Muscle of arm (tissue), 14 donors: ENCODE data around the gene BRCC3. TPM values are rescaled to one million over a fixed set of nuclear protein-coding genes. Genes with fewer than 3 reads are reported as not detected.

Source experiments
- DNase-seq: peaks from one replicate; pipeline ENCODE4 v3.0.0-alpha.2; 2013
- long read RNA-seq, 11 donors: transcript quantifications; one replicate each; lab custom pipeline, GENCODE V29; 2026
- polyA plus RNA-seq, 12 donors: library from polyadenylated mRNA; unstranded; fragments of 120-200 nt; gene quantifications; one replicate each; pipeline ENCODE4 v1.2.1, GENCODE V29; 2013; ENCODE audit not compliant: insufficient read length in 12 of 12

The BRCC3 gene
- polyA plus RNA-seq = 10 to 100 TPM in 11 of 12 donors, not detected in 1; 15.4 to 19.8 (median 17.3) TPM
- long read RNA-seq, donor 1, transcript BRCC3-208 (10 exons, 2,694 nt) = major isoform, 15 of 18 reads
- long read RNA-seq, donor 1, partial matches to known transcripts = 0 of 18 reads
- long read RNA-seq, donor 1, other reads (novel, unspliced or antisense) = 0 of 18 reads
- long read RNA-seq, donor 2, transcript BRCC3-208 (10 exons, 2,694 nt) = major isoform, 5 of 7 reads
- long read RNA-seq, donor 2, partial matches to known transcripts = 0 of 7 reads
- long read RNA-seq, donor 2, other reads (novel, unspliced or antisense) = 0 of 7 reads
- long read RNA-seq, donor 3 = 0 reads
- long read RNA-seq, donor 4, partial matches to known transcripts = 0 of 2 reads
- long read RNA-seq, donor 4, other reads (novel, unspliced or antisense) = 0 of 2 reads
- long read RNA-seq, donor 5, transcript BRCC3-208 (10 exons, 2,694 nt) = major isoform, 8 of 8 reads
- long read RNA-seq, donor 5, partial matches to known transcripts = 0 of 8 reads
- long read RNA-seq, donor 5, other reads (novel, unspliced or antisense) = 0 of 8 reads
- long read RNA-seq, donor 6, partial matches to known transcripts = 0 of 3 reads
- long read RNA-seq, donor 6, other reads (novel, unspliced or antisense) = 0 of 3 reads
- long read RNA-seq, donor 7, partial matches to known transcripts = 0 of 2 reads
- long read RNA-seq, donor 7, other reads (novel, unspliced or antisense) = 0 of 2 reads
- long read RNA-seq, donor 8, transcript BRCC3-208 (10 exons, 2,694 nt) = major isoform, 6 of 7 reads
- long read RNA-seq, donor 8, partial matches to known transcripts = 0 of 7 reads
- long read RNA-seq, donor 8, other reads (novel, unspliced or antisense) = 0 of 7 reads
- long read RNA-seq, donor 9, partial matches to known transcripts = 0 of 2 reads
- long read RNA-seq, donor 9, other reads (novel, unspliced or antisense) = 0 of 2 reads
- long read RNA-seq, donor 10, transcript BRCC3-208 (10 exons, 2,694 nt) = major isoform, 5 of 5 reads
- long read RNA-seq, donor 10, partial matches to known transcripts = 0 of 5 reads
- long read RNA-seq, donor 10, other reads (novel, unspliced or antisense) = 0 of 5 reads
- long read RNA-seq, donor 11, transcript BRCC3-208 (10 exons, 2,694 nt) = major isoform, 5 of 5 reads
- long read RNA-seq, donor 11, partial matches to known transcripts = 0 of 5 reads
- long read RNA-seq, donor 11, other reads (novel, unspliced or antisense) = 0 of 5 reads

DNA sequence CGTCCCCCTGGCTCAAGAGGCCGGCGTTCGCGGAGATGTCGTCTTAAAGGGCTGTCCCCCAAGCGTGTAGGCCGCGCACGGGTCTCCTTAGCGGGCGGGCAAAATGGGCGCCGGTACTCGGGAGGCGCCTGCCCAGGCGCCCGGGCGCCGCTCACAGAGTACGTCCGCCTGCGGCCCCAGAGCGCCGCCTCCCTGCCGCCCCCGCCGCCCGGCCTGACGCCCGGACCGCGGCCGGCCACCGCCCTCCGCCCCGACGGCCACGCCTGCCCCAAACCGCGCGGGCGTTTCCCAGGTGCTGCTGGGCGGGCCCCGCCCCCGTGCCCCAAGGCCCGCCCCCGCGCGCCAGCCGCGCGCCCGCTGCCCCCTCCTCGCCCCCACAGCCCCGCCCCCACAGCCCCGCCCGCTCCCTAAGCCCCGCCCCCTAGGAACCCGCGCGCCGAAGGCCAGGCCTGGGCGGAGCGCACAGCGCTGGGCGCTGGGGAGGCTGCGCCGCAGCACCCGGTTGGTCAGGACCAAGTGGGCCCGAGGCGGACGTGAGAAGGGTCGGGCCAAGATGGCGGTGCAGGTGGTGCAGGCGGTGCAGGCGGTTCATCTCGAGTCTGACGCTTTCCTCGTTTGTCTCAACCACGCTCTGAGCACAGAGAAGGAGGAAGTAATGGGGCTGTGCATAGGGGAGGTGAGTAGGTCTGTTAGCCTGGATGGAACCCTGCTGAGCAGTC lies at the start of gene BRCC3, which contains the start of the genes CMC4 and MTCP1:
Gene BRCC3 (plus strand): TSS at position 534 of the 719 bp plus-strand sequence. CDS start 20 bp downstream, at position 554.
Gene CMC4 (minus strand): TSS at position 162 of the 719 bp plus-strand sequence. CDS start 7,113 bp downstream, outside the sequence.
Gene MTCP1 (minus strand): TSS at position 162 of the 719 bp plus-strand sequence. CDS start 5,126 bp downstream, outside the sequence.
- peak; percentile 69 for DNase-seq

DNA sequence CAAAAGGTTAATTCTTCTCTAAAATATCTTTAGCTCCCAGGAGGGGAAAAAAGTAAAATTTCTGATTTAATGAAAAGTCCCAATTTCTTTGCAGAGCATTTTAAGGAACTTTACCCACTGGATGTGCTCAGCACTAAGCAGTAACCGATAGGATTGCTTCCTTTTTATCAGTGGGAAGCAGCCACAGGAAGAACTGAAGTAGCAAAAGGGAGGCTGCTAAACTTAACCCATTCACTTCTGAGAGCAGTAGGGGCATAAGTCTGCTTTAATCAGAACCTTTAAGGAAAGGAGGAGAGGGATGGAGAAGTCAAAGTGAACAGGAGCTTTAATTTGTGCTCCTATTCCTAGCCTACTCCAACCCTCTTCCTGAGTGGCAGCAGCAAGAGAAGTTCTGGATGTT lies 48.7 kb upstream of the BRCC3 start, which contains the start of gene F8:
Gene F8 (minus strand): TSS at position 139 of the 400 bp plus-strand sequence. CDS start 171 bp downstream, outside the sequence.
- DNase-seq = no peak

DNA sequence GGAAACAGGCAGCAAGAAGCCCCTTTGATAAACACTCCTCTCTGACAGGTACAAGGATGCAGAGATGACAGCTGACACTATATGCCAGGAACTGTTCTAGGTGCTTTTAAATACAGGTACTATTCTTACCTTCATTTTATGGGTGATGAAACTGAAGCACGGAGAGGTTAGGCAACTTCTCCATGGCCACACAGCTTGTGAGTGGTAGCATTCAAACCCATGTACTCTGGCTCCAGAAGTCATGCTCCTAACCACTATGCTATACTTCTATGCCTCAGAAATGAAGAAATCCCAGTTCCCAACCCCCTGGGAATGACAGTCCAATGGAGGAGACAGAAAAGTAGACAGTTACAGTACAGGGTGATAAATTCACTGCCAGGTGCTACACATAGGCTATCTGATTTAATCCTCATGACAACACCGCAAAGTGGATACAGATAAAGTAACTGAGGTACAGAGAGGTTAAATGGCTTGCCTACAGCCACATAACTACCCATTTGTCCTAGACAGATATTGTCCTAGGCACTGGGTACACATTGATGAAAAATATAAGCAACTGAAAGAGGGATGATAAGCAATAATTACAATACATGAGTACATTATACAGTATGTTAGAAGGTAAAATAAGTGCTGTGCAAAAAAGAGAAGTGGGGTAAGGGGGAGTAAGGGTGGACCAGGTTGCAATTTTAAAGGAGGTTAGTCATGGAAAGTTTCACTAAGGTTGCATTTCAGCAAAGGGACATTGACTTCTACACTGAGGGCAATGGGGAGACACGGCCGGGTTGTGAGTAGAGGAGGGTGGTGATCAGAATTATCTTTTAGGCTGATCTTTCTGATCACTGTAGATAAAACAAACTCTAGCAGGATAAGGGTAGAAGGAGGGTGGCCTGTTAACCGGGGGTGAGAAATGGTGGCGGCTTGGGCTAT lies 47.1 kb upstream of the BRCC3 start:
- no peak for DNase-seq

DNA sequence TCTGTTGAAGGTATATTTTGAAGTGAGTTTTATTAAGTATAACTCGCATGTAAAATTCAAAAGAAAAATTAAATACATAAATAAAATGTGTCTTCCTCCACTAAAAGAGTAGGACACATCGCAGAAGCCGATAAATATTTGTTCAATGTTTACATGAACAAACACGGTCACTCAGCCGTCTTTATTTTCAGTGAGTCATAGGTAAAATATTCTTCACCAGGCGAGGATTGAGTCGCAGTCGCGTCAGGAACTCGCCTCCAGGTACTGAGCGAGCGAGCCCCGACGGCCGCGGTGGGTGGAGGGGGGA lies 44.9 kb upstream of the BRCC3 start:
- DNase-seq = no peak

DNA sequence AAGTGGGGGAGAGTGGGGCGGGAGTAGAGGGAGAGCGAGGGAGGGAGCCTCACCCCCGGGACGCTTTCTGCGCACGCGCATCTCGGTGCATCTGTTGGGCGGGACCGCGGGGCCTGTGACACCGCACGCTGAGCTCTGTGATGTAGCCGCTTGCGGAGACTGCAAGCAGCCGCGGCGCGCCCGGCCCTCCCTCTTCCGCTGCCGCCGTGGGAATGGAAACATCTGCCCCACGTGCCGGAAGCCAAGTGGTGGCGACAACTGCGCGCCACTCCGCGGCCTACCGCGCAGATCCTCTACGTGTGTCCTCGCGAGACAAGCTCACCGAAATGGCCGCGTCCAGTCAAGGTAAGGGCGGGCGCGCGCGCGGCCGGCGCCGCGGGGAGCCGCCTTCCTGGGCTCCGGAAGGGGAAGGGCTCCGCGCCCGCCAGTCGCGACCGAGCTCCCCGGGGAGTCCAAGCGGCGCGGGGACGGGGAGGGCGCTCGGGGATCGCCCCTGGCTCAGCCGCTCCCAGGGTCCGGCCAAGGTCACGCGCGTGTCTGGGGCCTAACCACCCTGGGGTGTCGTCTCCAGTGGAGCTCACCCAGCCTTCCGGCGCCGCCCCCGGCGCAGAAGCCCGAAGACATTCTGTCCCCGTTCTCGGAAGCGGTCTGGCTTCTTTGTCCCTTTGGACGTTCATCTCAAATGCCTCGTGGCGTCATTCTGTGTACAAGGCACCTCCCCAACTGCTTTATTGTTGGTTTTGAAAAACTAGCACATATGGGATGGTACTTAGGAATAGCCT lies 44.4 kb upstream of the BRCC3 start, which contains the start of gene FUNDC2:
Gene FUNDC2 (plus strand): TSS at position 118 of the 782 bp plus-strand sequence. CDS start 95 bp downstream, at position 213.
- DNase-seq = peak; percentile 92

DNA sequence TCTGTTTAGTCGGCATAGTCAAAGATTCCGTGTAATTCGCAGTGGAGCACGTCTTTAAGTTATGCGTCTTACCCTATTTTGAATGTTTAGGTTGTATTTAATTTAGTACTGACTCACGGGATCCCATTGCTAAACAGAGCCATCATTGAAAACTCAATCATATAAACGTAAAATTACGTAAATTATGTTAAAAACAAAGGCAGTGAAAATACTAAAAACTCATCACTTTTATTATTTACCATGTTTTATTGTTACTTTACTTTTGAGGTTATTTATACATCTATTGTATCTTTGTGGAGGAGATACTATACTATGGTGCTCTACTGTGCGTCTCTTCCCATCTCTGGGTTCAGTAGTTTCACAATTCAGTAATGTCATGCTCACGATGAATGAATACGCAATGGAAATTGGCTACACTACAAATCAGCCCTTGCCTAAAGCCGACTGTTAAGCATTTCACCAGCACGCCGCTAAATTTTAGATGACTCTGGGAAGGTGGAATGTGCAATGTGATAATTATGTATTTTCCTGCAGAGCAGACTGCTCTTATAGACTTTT lies 43.7 kb upstream of the BRCC3 start:
- DNase-seq = peak; percentile 68

DNA sequence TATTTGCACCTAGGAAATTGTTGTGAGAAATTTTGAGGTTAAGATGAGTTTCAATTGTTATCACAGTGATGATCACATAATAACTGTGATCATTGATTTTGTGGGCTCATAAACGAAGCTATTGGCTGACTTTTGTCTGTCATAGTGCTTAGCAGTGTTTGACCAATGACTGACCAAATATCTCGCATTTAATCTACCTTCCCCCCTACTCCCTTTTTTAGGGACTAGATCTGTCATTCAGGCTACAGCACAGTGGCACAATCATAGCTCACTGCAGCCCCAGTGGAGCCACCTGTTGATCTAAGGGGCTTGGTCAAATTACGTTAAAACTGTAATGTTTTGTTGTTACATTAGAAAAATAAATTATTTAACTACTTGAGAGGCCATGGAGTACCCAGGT lies 43.2 kb upstream of the BRCC3 start:
- no peak for DNase-seq

DNA sequence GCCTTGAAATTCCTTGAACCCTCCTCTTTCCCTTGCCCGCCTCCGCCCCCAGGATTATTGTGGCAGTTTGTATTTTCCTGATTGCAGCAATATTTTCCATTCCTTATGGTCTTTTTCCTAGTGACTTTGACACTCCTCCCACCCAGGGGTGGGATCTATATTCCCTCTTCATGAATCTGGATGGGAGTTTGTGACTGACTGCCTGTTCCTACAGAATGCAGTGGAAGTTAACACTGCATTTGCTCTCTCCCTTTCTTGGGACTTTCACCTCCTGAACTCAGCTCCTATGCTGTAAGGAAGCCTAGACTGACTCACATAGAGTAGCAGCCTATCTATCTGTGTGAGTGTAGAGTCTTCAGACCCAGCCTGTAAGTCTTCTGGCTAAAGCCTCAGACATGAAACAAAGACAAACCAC lies 42.4 kb upstream of the BRCC3 start:
- DNase-seq = peak; percentile 15

DNA sequence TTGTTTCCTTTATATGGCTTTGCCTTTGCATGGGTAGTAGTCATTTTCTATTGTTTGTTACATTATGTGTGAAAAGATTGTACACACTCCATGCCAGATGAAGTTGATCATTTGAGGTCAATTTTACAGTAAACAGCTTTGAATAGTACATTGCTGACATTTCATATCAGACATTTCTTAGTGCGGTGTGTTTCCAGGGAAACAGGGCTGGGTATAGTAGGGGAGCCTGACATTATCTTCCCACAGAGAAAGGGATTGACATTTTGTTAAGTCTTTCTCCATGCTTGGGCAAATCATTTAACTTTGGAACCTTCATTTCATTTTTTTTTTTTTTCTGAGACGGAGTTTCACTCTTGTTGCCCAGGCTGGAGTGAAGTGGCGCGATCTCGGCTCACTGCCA lies 39.7 kb upstream of the BRCC3 start:
- DNase-seq = no peak

DNA sequence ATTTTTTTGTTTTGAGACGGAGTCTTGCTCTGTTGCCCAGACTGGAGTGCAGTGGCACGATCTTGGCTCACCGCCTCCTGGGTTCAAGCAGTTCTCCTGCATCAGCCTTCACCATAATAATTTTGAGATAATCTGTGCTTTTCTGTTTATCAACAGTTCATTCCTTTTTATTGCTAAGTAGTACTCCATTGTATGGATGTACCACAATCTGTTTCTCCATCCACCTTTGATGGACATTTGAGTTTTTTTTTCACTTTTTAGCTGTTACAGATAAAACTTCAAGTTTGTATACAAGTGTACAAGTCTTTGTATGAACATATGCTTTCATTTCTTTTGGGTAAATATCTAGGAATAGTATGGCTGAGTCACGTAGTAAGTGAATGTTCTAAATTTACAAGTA lies 35.6 kb upstream of the BRCC3 start:
- DNase-seq = no peak

DNA sequence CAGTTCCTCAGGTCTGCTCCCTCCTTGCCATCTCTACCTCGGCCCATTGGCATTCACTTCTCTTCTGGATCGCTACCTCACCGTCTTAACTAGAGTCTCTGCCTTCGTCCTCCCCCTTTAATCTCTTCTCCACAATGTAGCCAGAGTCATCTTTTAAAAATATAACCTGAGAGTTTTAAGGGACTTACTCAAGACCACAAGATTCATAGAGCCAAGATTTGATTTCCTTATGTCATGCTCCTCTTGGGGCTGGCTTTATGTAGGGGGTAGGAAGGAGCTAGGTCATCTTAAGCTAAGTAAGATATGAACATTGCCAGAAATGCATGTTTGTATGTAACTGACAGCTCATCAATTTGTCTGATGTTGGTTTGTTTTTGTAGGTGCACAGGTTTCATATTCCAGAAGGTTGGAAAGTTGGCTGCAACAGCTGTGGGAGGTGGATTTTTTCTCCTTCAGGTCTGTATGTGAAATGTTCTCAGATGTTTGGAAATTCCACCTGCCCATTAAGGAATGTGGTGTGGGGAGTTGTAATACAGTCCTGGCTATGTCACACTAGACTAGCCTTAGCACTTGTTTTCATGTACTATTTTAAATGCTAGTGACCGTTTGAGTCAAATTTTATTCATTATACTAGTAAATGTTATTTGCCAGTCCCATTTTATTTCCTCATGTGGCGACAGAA lies 25.0 kb upstream of the BRCC3 start:
- DNase-seq = no peak

DNA sequence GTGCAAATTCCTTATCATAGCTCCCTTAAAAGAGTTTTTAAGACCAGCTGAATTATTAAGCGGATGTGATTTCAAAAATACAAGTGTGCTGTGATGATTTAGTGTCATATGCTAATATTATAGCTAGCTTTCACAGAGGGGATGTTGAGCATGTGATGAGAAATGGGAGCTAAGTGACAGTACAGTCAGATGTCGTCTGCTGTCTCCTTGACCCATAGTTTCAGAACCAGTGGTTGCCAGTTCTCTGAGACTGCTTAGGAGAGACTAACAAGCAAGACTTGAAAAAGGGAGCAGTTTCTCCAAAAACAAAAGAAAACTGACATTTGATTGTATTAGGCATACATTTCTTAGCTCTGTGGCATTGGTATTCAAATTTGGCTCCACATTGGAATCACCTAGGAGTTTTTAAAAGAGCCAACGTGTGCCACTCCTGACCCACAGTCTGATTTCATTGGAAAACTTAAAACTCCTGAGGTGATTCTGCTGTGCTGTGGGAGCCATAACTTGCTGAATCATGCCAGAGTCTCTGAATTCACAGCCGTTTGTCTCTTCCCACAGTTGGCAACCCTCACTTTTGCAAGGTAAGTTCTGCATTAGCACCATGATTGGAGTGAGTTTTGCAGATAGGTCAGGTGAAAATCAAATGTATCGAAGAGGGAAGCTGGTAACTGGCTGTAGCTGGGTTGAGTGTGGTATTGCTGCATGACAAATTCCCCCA lies 24.3 kb upstream of the BRCC3 start:
- no peak for DNase-seq

DNA sequence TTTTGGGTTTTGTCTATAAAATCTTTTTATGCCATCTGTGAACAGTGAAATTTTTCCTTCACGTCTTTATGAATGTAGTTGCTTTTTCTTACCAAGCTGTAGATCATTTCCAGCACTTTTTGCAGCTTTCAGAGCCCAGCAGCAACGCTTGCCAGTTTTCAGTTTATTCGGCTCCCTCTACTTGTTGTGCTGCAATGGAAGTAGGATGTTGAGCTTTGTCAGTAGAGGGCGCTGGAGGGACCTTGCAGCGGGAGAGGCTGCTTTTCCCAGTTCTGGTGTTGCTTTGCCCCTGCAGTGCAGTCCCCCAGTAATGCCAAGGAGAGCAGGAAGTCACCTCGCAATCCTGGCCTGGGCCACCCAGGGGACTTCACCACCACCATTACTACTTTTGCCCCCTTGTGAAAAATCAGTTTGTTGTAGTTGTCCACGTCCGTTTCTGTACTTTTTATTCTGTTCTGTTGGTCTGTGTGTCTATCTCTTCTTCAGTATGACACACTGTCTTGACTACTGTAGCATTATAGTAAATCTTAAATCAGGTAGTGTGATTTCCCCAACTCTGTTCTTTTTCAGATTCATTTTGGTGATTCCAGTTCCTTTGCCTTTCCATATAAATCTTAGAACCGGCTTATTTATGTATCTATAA lies 22.2 kb upstream of the BRCC3 start:
- DNase-seq = peak; percentile 15

DNA sequence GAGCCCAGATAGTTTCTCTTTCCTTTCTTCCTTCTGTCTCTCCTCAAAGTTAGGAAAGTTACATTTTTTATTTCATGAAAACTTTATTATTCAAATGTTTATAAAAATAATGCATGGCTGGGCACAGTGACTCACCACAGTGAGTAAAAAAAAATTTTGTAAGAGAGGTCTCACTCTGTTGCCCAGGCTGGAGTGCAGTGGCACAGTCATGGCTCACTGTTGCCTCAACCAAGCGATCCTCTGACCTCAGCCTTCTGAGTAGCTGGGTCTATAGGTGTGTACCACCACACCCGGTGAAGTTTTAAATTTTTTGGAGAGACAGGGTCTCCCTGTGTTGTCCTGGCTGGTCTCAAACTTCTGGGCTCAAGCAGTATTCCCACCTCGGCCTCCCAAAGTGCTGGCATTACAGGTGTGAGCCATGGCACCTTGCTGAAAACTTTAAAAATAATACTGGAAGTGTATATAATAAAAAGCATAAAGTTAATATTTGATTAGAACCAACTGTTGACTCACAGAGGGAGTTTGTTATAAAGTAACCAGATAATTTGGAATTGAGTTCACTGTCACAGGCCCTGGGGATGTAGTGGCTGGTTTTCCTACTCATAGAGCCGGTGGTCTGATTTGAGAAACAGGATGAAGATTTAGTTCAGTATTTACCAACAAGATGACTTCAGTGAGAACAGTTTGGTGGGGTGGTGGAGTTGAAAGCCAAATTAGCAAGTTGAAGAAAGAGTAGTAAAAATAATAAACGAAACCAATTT lies 18.4 kb upstream of the BRCC3 start:
- no peak for DNase-seq

DNA sequence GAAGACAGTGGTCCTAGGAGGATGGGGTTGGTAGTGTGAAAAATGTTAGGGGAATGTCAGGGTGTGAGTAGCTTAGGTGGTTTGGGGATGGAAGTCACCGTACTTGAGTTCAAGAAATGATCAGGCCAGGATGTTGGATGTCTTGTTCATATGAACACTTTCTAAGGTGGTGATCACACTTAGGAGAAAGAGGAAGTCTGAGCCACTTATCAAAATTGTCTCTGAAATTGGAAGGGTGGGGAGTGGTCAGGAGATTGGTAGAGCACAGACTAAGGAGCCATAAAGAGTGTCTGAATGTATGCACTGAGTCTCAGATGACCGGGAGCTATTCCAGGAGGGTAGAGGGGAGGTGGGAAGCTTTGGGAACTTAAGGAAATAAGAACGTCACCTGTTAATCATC lies 17.7 kb upstream of the BRCC3 start:
- no peak for DNase-seq

DNA sequence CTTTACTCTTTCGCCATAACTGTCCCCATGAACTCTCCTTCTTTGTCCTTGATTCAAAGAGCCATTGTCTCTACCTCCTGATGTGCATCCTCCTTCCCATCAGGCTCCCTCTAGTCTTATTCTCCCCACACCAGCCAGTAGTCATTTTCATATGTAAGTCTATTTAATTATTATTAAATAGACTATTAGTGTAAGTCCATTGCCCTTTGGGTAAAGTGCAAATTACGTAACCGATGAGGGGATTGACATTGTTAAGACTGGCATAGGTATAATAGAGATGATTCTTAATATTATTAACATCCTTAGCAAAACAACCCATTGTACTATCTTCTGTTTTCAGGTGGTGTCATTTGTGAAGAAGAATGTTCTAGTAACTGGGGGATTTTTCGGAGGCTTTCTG lies 17.1 kb upstream of the BRCC3 start:
- no peak for DNase-seq
